ENCODE results near the gene ADRB2. TPM values are rescaled to one million over a fixed set of nuclear protein-coding genes. Genes with fewer than 3 reads are reported as not detected.
"Not testable (repeated sequence)": the region's sequence is repeated elsewhere in the genome, so short reads cannot be mapped to it uniquely, and the experiment has no call there.

ADRB2 gene
- total RNA-seq, 2 experiments from 2014 or later = 1.3 to 1.5 TPM

DNA sequence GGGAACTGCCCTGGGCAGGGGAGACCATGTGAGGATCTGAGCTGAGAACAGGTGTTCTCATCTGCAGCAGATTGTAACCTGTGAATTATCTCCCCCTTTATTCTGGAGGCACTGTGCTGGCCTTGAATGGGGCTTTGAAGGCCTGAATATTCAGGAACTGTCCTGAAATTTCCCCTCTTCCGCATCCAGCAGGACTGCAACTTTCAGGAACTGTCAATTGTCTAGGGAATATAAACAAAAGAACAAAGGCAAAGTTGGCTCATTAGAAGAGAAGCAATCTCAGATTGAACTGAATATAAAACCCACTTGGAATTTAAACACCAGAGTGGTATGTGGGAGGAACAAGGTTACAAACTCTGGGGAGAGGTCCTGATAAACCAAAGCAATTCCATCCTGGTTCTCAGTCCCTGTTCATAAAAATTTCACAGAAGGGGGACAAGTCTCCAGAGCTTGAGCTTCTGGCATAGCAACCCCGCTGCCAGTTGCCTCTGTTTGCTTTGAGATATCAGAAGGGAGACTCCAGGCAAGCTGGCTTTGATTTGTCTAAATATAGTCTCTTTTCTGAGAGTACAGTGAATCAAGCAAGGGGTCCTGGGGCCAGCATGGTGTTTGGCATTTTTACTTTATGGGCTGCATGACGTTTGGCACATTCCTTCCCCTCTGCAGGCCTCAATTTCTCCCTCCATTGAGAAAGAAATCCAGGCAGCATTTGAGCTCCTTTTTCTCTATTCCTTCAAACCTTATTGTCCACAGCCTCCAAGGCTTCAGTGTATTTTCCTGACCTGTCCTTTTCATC lies 47.5 kb downstream of the ADRB2 start:
- DNase-seq = no peak
- no peaks in the 10 kb centered on the region for H3K4me1 Mint-ChIP-seq
- no peak overlapping the region for H3K27ac Mint-ChIP-seq
- H3K27me3 Mint-ChIP-seq = peaks cover 2% of the 10 kb centered on the region
- ChIA-PET CTCF (interaction anchor here (1.2 kb wide), 1 partner anchor 24 kb away, joined by 3 read pairs; no protein-coding TSS in a partner anchor), POLR2A (no interaction called here)
- H3K9me3 Mint-ChIP-seq = no peaks in the 10 kb centered on the region
- no peak overlapping the region for H3K4me3 Mint-ChIP-seq
- no peaks in the 10 kb centered on the region for H3K36me3 Mint-ChIP-seq (ENCODE audit: low read depth)

DNA sequence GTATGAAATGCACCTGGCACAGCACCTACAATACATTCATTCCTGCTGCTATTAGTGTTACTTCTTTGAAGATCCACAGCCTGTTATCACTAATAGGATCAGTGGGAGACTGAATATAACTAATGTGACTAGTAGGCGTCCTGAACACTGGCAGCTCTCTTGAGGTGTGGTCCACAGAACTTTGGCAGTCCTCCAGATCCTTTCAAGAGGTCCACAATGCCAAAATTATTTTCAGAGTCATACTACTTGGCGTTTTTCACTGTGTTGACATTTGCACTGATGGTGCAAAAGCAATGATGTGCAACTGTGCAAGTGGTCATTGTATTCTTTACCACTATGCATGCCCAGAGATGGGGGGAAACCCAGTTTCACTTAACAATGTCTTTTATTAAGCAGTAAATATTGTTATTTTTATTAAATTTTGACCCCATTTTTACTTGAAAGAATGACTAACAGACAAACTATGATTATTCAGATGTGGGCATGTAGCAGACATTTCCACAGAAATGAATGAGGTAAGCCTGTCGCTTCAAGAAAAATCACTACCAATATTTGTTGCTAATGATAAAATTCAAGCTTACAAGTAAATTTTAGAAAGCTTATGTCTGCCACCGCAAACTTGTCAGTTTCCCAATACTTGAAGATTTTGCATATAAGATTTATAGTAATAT lies 48.9 kb downstream of the ADRB2 start:
- CTCF ChIA-PET = interaction anchor here (1.2 kb wide), 1 partner anchor 25 kb away, joined by 3 read pairs; no protein-coding TSS in a partner anchor
- POLR2A ChIA-PET = no interaction called here
- no peak overlapping the region for H3K27ac Mint-ChIP-seq
- no peak for DNase-seq
- H3K27me3 Mint-ChIP-seq = peaks cover 5% of the 10 kb centered on the region
- H3K9me3 Mint-ChIP-seq = no peaks in the 10 kb centered on the region
- H3K4me3 Mint-ChIP-seq = no peak overlapping the region
- no peaks in the 10 kb centered on the region for H3K4me1 Mint-ChIP-seq
- H3K36me3 Mint-ChIP-seq (ENCODE audit: low read depth) = no peaks in the 10 kb centered on the region

- H3K4me1 Mint-ChIP-seq; H3K9me3 Mint-ChIP-seq; H3K36me3 Mint-ChIP-seq (ENCODE audit: low read depth); H3K27ac Mint-ChIP-seq; H3K27me3 Mint-ChIP-seq; POLR2A ChIA-PET; CTCF ChIA-PET; H3K4me3 Mint-ChIP-seq; DNase-seq: not testable (repeated sequence)
Observed at GRCh38 chr5:148877436-148877835, 51.0 kb downstream of the ADRB2 start.

Other genes starting within 250 kb of the ADRB2 start
- gene HTR4, start 172.1 kb upstream of the ADRB2 start, total RNA-seq = not detected
- not detected for gene SH3TC2, start 236.5 kb downstream of the ADRB2 start, total RNA-seq

Measured in activated CD4-positive, alpha-beta T cell treated with anti-CD3 and anti-CD28 coated beads, Interleukin-2, amount 10 ng/mL, durations not matched to agents 7 days and 5 days (primary cell).